Loucy (cell line): ENCODE results near the gene PAAF1.

Experiments used
- H2AFZ ChIP-seq: fragments of 200-600 bp; sonication (generic); 2 replicates; pipeline ENCODE4 v1.6.0; 2016; ENCODE audit warnings: antibody characterized with exemption, mild to moderate bottlenecking, low read length, moderate library complexity
- H3F3A ChIP-seq: fragments of 200-600 bp; 2 replicates; pipeline ENCODE4 v1.6.0; 2016; ENCODE audit warnings: antibody characterized with exemption, low read depth, mild to moderate bottlenecking
- H3K27me3 ChIP-seq: fragments of 200-600 bp; sonication (generic); 2 replicates; pipeline ENCODE4 v1.6.1; 2014; ENCODE audit warnings: low read length, mild to moderate bottlenecking; ENCODE audit not compliant: insufficient read depth, poor library complexity, severe bottlenecking
- H3K36me3 ChIP-seq: fragments of 200-600 bp; sonication (generic); 2 replicates; pipeline ENCODE4 v1.6.1; 2016; ENCODE audit warnings: low read length; ENCODE audit not compliant: insufficient read depth
- H3K4me1 ChIP-seq: fragments of 200-600 bp; sonication (generic); 2 replicates; pipeline ENCODE4 v1.5.1; 2014; ENCODE audit warnings: low read length, mild to moderate bottlenecking; ENCODE audit not compliant: insufficient read depth, poor library complexity, severe bottlenecking
- H3K4me2 ChIP-seq: fragments of 200-600 bp; sonication (generic); 2 replicates; pipeline ENCODE4 v1.6.0; 2014; ENCODE audit warnings: antibody characterized with exemption, low read length, low read depth, mild to moderate bottlenecking; ENCODE audit not compliant: poor library complexity, severe bottlenecking
- H3K4me3 ChIP-seq: fragments of 200-600 bp; sonication (generic); 2 replicates; pipeline ENCODE4 v1.5.1; 2014; ENCODE audit warnings: low read length, mild to moderate bottlenecking, mixed read lengths; ENCODE audit not compliant: poor library complexity, severe bottlenecking
- H3K79me2 ChIP-seq: fragments of 200-600 bp; sonication (generic); 2 replicates; pipeline ENCODE4 v1.6.1; 2014; ENCODE audit warnings: low read length; ENCODE audit not compliant: insufficient read depth
- H3K9ac ChIP-seq: fragments of 200-600 bp; sonication (generic); 2 replicates; pipeline ENCODE4 v1.6.0; 2014; ENCODE audit warnings: mild to moderate bottlenecking, low read depth, low read length, moderate library complexity; ENCODE audit not compliant: poor library complexity, severe bottlenecking
- H3K9me2 ChIP-seq: fragments of 200-600 bp; sonication (generic); replicated peaks from 2 replicates; pipeline ENCODE4 v1.6.1; 2016; ENCODE audit warnings: low read depth, low read length, mixed read lengths
- H3K9me3 ChIP-seq: fragments of 200-600 bp; sonication (generic); 2 replicates; pipeline ENCODE4 v1.6.1; 2014; ENCODE audit warnings: mild to moderate bottlenecking, antibody characterized with exemption, low read length, low read depth; ENCODE audit not compliant: insufficient read depth
- H4K20me1 ChIP-seq: fragments of 200-600 bp; sonication (generic); 2 replicates; pipeline ENCODE4 v1.6.0; 2014; ENCODE audit warnings: antibody characterized with exemption, low read length, mild to moderate bottlenecking; ENCODE audit not compliant: insufficient read depth, poor library complexity, severe bottlenecking
- EZH2phosphoT487 ChIP-seq: fragments of 200-600 bp; IDR thresholded peaks from 2 replicates; pipeline ENCODE4 v1.6.1; 2018; ENCODE audit warnings: antibody characterized with exemption, mild to moderate bottlenecking, moderate library complexity, borderline replicate concordance
- TF ChIP-seq, protein P1 (sequence below): fragments of 200-600 bp; sonication (generic); conservative IDR thresholded peaks from 2 replicates; pipeline ENCODE4 v1.5.1; 2014; ENCODE audit warnings: mild to moderate bottlenecking, antibody characterized with exemption, low read length

PAAF1 gene

GRCh38 chr11:73859671-73860070 lies 17.1 kb upstream of the PAAF1 start:
- Histone ChIP-seq H3K4me2 (no peak overlapping the region), H3F3A (no peaks in the 10 kb centered on the region), H3K79me2 (no peaks in the 10 kb centered on the region), H3K9me3 (no peaks in the 10 kb centered on the region), H3K4me3 (no peak overlapping the region), H3K9ac (no peak overlapping the region), H3K36me3 (peaks cover 17% of the 10 kb centered on the region; the same call in 1 of the 2 replicates), H2AFZ (no peak overlapping the region), H3K27me3 (no peaks in the 10 kb centered on the region), H3K4me1 (no peaks in the 10 kb centered on the region), H4K20me1 (no peaks in the 10 kb centered on the region), H3K9me2 (no peaks in the 10 kb centered on the region)
- TF ChIP-seq, protein P1, sequence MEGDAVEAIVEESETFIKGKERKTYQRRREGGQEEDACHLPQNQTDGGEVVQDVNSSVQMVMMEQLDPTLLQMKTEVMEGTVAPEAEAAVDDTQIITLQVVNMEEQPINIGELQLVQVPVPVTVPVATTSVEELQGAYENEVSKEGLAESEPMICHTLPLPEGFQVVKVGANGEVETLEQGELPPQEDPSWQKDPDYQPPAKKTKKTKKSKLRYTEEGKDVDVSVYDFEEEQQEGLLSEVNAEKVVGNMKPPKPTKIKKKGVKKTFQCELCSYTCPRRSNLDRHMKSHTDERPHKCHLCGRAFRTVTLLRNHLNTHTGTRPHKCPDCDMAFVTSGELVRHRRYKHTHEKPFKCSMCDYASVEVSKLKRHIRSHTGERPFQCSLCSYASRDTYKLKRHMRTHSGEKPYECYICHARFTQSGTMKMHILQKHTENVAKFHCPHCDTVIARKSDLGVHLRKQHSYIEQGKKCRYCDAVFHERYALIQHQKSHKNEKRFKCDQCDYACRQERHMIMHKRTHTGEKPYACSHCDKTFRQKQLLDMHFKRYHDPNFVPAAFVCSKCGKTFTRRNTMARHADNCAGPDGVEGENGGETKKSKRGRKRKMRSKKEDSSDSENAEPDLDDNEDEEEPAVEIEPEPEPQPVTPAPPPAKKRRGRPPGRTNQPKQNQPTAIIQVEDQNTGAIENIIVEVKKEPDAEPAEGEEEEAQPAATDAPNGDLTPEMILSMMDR: no peak
- no peak for TF ChIP-seq EZH2phosphoT487

GRCh38 chr11:73860202-73860601 lies 16.6 kb upstream of the PAAF1 start:
- Histone ChIP-seq H3K9me2 (no peaks in the 10 kb centered on the region), H4K20me1 (no peaks in the 10 kb centered on the region), H3F3A (no peaks in the 10 kb centered on the region), H3K4me3 (no peak overlapping the region), H2AFZ (no peak overlapping the region), H3K36me3 (peaks cover 20% of the 10 kb centered on the region; the same call in 1 of the 2 replicates), H3K4me2 (no peak overlapping the region), H3K27me3 (no peaks in the 10 kb centered on the region), H3K9me3 (no peaks in the 10 kb centered on the region), H3K4me1 (no peaks in the 10 kb centered on the region), H3K9ac (no peak overlapping the region), H3K79me2 (no peaks in the 10 kb centered on the region)
- no peak for TF ChIP-seq EZH2phosphoT487
- TF ChIP-seq, protein P1: no peak

GRCh38 chr11:73862986-73863385 lies 13.8 kb upstream of the PAAF1 start:
- no peak overlapping the region for H3K4me3 ChIP-seq
- TF ChIP-seq, protein P1: no peak
- TF ChIP-seq EZH2phosphoT487: no peak
- no peak overlapping the region for H2AFZ ChIP-seq
- H3K9me2 ChIP-seq: no peaks in the 10 kb centered on the region
- H3K79me2 ChIP-seq: no peaks in the 10 kb centered on the region
- H3K4me1 ChIP-seq: no peaks in the 10 kb centered on the region
- no peaks in the 10 kb centered on the region for H4K20me1 ChIP-seq
- peaks cover 22% of the 10 kb centered on the region; the same call in 1 of the 2 replicates for H3K36me3 ChIP-seq
- H3F3A ChIP-seq: no peaks in the 10 kb centered on the region
- no peaks in the 10 kb centered on the region for H3K9me3 ChIP-seq
- no peak overlapping the region for H3K4me2 ChIP-seq
- H3K9ac ChIP-seq: no peak overlapping the region
- H3K27me3 ChIP-seq: no peaks in the 10 kb centered on the region
